Heart left ventricle (tissue), 13 donors: ENCODE results near the gene NPAS2.

Source experiments
- POLR2A ChIP-seq, 2 donors: fragments of 450-650 bp; IDR thresholded peaks; one replicate each; pipeline ENCODE4 v1.6.1; 2017; ENCODE audit warnings: antibody characterized with exemption in 2 of 2, mild to moderate bottlenecking in 2 of 2, moderate library complexity in 2 of 2
- TF ChIP-seq, protein P1 (sequence below), 12 donors: fragments of 200-600 bp; sonication (generic) in 4 of 12; IDR thresholded peaks; one replicate each; pipeline versions ENCODE4 v1.5.0 to v1.8.0; 2018 to 2022; ENCODE audit warnings: antibody characterized with exemption in 12 of 12, mild to moderate bottlenecking in 5 of 12
- donor health status: ischemic (EF 13 %, LVEDD 7.1; RV severe dilation, severe dysfunction).
- donor health status: DM: no; HTN: yes; CAD: no.
- donor health status: DM: no; HTN: no; CAD: no.
- donor health status: ischemic (EF 25% LVEDD 6.9; RV normal size, moderate dysfunction).
- donor health status: ischemic (EF 25% LVEDD 5.7; RV mildly dilated, moderate dysfunction).
- donor health status: ischemic (EF 35%, LVEDD 5.7; RV mildly dilated, moderate dysfunction).
- donor health status: nonischemic (EF 11% LVEDD 7.7; RV severe dilation, severe dysfunction).
- donor health status: DM: yes; HTN: yes; CAD: no.
- donor health status: PGD.
- donor health status: ischemic (EF 29% LVEDD 5.4; RV normal size, mild dysfunction).
- donor health status: nonischemic (EF 23%, LVEDD 6.1; RV moderate dilation, normal function).

DNA sequence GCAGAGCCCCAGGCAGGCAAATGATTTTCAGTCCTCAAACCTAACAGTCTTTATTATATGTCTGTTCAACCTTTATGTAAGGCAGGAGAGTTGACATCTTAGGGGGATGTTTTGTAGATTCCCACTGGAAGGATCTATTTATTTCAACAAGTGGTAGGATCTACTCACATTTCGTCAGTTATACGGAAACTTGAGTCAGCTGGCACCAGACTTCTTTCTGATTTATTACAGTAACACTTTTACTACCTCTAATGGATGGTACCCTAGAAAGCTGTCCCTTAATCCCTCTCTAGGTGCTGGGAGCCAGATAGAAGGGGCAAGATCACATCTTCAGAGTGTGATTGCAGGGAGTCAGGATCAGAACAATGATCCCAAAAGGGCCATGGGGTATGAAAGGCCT lies 180.1 kb downstream of the NPAS2 start:
- TF ChIP-seq POLR2A (IDR thresholded peaks at IDR 0.05): no peak
- TF ChIP-seq, protein P1, sequence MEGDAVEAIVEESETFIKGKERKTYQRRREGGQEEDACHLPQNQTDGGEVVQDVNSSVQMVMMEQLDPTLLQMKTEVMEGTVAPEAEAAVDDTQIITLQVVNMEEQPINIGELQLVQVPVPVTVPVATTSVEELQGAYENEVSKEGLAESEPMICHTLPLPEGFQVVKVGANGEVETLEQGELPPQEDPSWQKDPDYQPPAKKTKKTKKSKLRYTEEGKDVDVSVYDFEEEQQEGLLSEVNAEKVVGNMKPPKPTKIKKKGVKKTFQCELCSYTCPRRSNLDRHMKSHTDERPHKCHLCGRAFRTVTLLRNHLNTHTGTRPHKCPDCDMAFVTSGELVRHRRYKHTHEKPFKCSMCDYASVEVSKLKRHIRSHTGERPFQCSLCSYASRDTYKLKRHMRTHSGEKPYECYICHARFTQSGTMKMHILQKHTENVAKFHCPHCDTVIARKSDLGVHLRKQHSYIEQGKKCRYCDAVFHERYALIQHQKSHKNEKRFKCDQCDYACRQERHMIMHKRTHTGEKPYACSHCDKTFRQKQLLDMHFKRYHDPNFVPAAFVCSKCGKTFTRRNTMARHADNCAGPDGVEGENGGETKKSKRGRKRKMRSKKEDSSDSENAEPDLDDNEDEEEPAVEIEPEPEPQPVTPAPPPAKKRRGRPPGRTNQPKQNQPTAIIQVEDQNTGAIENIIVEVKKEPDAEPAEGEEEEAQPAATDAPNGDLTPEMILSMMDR (IDR thresholded peaks at IDR 0.05): no peak
